GM12874 (cell line): ENCODE data around the gene RSAD1.

Experiments
- CTCF ChIP-seq: IDR thresholded peaks from 2 replicates; pipeline ENCODE4 v1.5.1; 2011; ENCODE audit warnings: low read depth, mild to moderate bottlenecking, control low read depth, low read length, moderate library complexity; ENCODE audit not compliant: insufficient read depth

Gene RSAD1

GRCh38 chr17:50521514-50521913 lies 42.9 kb downstream of the RSAD1 start:
- TF ChIP-seq CTCF: no peak

GRCh38 chr17:50522766-50523165 lies 44.1 kb downstream of the RSAD1 start:
- TF ChIP-seq CTCF: no peak

GRCh38 chr17:50523208-50523607 lies 44.5 kb downstream of the RSAD1 start:
- no peak for TF ChIP-seq CTCF

- no peak for TF ChIP-seq CTCF
These were observed 46.2 kb downstream of the RSAD1 start for GRCh38 chr17:50524838-50525237.

- no peak for TF ChIP-seq CTCF
These were observed 48.6 kb downstream of the RSAD1 start for GRCh38 chr17:50527155-50527762.

GRCh38 chr17:50527949-50528474 lies 49.4 kb downstream of the RSAD1 start:
- TF ChIP-seq CTCF: no peak

- TF ChIP-seq CTCF: no peak
These were observed 51.2 kb downstream of the RSAD1 start for GRCh38 chr17:50529849-50530248.
